Activated CD8-positive, alpha-beta memory T cell treated with anti-CD3 and anti-CD28 coated beads, Interleukin-2, amount 50 U/mL, for 1 hour (primary cell): ENCODE data around the gene ADCYAP1R1.

ENCODE experiments used
- DNase-seq: peaks from one replicate; pipeline ENCODE4 v3.0.0-alpha.2; 2020; ENCODE audit errors: extremely low read depth

The ADCYAP1R1 gene

DNA sequence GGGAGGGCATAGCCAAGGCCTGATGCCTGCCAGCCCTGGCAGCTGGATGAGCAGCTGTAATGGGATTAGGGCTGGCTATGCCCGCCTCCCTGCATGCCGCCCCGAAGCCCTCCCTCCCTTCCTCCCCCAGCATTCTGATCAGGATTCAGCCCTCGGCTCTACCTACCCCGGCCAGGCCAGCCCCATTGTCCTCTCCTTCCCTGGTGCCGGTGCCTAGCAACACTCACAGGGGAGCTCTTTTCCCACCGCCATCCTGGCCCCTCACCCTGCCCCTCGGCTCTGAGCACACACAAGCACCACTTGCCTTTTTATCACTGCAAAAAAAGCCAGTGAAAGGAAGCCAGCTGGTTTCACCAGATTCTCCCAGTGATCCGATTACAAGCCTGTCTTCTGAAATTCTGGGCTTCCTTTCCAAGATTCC, 9.0 kb upstream of the ADCYAP1R1 start:
- DNase-seq = no peak

DNA sequence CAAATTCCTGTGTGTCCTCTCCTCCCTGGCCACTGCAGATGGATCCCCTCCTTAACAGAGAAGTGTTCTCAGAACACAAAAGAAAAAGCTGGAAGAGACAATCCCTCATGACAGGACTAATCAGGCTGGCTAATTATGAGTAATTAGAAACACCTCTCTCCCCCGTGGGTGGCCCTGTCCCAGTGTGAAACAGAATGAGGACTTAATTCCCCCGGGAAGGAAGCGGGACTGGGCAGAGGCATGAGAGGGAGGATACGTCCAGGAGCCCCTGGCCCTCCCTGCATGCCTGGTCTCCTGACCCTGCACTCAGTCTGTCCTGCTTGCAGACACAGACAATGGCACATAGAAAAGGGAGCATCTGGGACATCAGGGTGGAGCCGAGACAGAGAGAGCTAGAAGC, 7.6 kb upstream of the ADCYAP1R1 start:
- DNase-seq = no peak

DNA sequence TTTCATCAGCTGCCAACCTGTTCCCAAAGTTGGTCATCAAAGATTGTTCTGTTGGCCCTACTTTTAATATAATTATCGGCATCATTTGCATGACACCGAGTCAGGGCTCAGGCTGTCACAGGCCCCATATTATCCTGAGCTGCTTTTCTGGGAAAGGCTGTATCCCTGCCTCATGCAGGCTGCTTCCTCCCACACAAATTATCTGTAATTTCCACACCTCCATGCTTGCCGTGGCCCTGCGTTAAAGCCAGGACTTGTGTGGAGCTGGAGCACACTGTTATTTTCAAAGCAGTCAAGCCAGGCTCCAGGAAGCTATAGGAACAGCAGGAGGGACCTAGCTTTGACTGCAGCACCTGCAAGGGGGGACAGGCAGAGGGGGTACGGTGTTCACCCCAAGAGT, 5.4 kb upstream of the ADCYAP1R1 start:
- no peak for DNase-seq

DNA sequence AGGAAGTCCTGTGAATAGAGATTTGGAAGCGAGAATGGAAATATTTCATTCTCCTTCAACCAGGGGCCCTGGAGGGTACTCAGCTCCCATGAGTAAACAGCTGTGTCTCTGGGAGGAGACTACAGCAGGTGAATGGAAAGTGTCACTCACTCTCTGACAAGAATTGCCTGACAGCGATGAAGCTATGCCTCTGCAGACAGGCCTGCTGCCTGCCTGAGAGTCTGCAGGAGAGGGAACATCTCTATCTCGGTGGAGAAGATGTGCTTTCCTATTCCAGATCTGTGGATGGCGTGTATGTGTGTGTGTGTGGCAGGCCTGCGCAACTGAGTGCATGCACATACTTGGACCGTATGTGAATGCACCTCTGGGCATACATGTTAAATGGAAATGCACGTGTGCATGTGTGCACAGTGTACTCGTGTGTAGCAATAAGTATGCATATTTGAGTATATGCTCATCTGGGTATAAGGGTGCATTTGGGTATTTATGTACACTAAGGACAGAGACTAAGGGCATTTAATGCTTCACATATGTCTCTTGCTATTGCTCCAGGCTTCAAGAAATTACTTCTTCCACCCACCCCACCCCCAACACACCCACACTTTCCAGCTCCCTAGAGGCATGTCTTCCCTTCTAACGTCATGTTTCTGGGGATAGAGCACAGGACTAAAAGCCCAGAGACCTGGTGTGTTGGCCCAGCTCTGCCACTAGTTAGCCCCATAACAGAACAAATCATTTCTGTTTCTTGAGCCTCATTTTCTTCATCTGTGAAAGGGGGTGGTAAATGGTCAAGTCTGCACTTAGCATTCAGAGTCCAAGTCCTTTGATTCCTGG, 4.6 kb upstream of the ADCYAP1R1 start:
- DNase-seq = no peak

DNA sequence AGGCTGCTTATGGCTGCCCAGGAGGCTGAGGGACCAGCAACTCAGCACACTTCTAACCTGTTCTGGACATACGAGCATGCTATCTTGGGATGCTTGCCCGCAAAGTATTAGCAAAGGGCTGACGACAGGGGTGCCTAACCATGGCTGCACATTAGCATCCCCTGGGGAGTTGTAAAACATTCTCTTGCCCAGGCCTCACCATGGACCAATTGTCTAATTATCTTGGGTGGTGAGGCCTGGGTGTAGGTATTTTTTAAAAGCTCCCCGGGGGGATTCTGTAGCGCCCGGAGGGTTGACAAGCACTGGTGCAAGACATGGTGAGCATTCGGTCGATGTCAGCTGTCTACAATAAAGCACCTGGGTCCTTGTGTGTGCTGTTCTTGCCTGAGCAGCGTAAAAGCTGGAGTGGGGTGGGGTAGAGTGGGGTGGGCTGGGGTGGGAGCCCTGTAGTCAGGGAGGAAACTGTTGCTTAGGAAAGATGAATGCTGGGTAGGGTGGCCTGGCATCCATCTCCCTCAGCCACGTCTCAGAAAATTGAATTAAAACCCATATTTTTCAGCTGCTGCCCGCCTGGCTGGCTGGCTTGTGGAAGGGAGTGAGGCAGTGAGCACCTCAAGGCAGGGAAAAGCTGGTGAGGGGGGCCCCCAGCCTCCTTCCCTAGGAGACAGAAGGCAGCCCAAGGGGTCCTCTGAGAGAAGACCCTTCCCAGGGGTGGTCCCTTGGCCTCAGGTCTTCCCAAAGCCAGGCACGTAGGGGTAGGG, 2.9 kb upstream of the ADCYAP1R1 start:
- no peak for DNase-seq

DNA sequence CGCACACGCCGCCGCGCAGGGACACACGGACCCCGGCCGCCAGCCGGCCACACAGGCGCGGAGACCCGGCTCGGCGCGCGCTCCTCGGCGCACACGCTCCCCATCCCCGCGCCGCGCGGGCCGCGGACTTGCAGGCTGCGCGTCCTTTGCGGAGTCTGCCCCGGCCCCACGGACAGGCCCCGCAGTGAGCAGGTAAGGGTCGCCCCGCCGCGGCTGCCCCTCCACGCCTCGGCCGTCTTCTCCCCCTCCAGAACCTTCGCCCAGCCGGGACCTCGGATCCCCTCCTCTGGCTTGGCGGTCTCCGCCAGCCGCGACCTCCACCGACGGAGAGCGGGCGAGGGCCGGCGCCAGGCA, 356 bp downstream of the ADCYAP1R1 start:
- no peak for DNase-seq

DNA sequence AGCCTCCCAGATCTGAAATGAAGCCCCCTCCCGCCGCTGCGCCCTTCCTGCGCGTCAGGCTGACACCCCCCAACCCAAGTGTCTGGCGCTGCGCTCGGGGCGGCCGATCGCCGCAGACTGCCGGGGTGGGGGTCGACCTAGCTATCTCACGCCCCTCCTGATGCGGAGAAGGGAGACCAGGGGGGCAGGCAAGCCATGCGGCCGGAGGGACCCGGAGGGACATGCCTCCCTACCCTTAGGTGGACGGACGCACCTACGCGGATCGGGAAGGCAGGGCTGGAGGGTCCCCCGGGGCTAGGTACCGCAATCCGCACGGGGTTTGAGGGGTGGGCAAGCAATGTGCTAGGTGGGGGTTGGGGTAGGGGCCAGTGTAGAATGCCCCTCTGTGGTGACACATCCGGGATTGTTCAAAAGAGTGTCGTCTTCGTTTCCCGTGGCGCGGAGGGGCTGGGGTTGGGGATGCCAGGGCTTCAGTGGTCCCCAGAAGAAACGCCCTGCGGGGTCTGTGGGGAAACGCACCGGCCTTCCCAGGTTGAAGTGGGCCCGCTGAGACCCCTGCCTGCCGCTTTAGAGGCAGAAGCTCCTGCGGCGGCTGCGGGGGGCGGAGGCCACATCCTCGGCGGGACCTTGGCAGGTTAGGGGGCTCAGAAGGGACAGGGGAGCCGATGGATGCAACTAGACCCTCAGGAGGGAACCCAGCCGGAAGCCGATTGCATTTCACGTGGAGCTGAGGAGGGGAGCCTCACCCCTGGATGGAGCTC, 913 bp downstream of the ADCYAP1R1 start:
- DNase-seq = no peak

DNA sequence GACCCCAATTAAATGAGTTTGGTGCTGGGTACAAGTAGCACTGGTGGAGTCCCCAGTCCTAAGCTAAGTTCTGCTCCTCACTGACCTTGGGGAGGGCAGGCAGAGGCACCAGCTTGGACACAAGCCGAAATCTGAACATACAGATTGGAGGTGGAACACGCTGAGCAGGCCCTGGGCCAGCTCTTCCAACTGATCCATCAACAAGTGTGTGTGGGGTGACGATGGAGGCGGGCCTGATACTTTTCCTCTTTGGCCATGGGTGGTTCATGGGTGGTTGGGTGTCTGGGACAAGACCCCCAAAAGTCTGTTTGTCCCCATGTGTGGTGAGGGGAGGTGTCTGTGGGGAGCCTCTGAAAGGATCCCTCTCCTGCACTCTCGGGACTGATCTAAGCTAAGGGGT, 1.9 kb downstream of the ADCYAP1R1 start:
- no peak for DNase-seq

DNA sequence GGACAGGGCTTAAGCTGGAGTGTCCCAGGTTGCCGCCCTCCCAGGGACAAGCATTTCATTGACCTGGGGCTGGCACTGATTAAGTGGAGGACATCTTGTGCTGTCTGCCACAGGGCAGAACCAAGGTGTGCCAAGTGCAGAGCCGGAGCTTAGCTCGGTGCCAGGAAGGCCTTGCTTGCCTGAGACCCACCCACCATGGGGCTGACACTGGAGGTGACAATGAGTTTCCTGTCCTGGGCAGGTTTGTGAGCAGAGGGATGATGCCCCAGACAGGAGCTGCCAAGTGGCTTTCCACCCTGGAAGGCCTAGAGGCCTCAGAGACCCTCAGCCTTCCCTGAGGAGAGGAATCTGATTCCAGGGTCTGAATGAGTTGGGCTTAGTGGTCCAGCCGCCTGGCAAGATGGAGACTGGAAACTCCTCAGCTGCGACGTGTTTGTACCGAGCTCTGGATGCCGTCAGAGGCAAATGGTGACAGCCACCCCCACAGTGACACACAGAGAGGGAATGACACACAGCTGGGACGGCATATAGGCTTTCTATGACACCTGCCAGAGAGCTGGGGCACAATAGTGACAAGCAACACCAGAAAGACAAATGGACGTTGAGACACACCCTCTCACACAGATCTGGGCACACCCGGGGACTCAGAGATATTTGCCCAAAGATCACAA, 2.6 kb downstream of the ADCYAP1R1 start:
- DNase-seq = no peak

DNA sequence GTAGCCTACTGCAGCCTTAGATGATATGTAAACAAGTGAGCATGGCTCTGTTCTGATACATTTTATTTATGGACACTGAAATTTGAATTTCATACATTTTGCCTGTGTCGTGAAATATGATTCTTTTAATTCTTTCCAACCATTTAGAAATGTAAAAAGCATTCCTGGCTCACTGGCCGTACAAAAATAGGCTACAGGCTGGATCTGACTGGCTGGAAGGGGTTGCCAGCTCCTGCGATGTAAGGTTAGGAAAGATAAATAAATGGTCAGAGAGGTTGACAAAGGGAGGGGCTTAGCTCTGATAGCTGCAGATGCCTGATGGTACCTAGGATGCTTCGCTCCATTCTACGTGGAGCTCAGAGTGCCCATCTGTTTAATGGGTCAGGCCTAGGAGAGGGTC, 3.4 kb downstream of the ADCYAP1R1 start:
- DNase-seq = no peak

DNA sequence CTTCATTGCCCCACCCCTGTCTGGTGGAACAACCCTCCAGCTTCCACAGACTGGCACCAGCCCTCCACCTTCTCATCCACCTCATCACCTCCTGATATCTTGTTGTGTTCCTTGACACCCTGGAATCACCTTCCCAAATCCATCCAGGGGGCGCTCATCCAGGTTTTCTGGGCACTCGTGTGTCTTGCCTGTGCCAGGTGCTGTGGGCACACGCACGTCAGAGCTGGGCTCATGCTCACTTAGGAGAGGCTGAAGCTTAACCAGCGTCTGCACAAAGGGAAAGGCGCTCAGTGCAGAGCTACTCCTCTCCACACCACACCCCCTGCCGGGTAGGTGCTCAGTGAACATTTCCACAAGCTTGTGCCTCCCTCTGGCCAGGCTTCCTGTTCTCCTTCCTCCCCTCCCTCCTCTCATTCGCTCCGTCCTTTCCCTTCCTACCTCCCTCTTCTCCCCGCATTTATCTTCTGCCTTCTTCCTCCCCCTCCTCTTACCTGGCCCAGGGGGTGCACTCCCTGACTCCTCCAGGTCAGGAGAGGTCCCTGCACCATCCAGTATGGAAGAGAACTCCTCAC, 4.8 kb downstream of the ADCYAP1R1 start:
- no peak for DNase-seq

DNA sequence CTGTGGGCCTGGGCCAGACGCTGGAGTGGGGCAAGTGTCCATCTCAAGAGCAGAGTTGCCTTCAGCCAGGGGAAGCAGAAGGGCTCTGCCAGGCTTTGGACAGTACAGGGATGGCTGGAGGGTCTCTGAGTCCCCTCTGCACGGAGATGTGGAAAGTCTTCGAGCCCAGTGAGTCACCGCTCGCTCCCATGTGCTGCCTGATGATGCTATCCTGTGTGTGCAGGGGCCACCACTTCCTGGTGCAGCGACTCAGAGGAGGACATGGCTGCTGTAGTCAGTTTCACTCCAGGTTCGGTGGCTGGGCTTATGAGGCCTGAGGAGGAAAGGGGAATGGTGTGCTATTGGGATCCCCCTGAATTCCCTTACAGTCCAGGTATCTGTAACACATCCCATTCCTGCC, 6.0 kb downstream of the ADCYAP1R1 start:
- no peak for DNase-seq

DNA sequence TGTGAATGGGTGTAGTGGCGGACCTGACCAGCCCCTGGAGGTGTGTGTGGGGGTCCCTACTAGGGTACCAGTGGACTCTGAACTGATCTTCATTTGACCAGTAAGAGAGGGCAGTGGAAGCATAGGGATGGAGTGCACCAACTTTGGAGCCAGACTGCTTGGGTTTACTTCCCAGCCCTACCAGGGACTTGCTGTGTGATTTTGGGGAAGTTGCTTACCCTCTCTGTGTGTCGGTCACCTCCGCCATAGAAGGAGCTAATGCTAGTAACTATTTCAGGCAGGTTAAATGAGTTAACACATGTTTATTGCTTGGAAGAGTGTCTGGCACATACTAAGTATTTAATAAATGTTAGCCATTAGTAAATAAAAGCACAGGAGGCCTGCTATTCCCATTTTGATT, 6.6 kb downstream of the ADCYAP1R1 start:
- no peak for DNase-seq

DNA sequence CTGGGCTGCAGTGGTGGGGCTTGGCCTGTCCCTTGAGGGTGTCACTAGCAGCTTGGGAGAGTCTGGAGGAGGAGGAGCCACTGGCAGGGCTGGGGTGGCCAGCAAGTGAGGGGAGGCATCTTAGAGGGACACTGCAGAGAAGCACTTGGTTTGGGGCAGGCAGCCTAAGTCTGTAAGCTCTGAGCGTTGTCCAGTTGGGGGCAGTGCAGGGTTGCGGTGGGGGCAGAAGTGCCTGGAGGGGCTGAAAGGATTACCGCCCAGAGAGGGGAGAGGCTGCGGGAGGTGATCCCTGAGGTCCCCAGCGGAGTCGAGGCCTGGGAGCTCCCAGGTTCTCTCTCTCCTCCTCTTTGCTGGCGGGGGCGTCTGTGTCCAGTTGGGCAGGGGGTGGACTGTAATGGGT, 7.4 kb downstream of the ADCYAP1R1 start:
- DNase-seq = no peak

DNA sequence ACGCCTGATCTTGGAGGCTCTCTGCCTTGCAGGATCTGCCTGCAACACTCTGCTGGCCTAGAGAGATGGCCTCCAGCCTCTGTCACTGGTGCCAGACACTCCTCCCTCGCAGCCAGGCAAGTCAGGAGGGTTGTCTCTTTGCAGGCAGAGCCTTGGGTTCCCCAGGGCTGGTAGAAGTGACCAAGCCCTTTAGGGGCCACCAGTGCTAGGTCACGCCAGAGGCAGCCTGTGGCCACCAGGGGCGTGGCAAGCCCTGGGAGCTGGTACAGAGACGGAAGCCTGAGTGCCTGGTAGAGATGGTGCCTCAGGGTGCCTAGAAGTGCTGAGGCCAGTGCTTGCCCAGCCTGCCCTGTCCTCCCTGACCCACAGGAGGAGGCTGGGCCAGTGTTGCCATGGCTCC, 9.1 kb downstream of the ADCYAP1R1 start:
- DNase-seq = no peak

DNA sequence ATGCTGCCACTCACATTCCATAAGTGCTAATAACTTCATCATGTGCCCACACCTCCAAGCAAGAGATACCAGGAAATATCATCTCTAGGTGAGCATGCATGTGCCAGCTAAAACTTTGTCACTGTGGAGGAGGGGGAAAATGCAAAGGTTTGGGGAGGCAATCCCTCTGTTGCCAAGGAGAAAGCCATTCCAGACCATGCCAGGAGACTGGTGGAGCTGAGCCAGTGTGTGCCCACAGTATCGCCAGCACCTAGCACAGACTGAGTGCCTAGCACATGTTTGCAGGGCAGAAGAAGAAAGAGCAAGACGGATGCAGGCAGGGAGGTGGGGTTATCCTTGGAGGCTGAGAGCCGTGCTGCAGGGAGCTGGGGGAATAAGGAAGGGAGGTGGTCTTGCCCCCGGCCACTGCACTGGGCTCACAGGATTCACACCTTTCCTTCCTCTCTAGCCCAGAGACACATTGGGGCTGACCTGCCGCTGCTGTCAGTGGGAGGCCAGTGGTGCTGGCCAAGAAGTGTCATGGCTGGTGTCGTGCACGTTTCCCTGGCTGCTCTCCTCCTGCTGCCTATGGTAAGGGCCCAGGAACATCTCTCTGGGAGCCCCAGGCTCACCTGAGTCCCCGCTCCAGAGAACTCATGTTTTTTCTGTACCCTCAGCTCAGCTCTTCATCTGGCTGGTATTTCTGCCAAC, 10.8 kb downstream of the ADCYAP1R1 start:
- DNase-seq = no peak

DNA sequence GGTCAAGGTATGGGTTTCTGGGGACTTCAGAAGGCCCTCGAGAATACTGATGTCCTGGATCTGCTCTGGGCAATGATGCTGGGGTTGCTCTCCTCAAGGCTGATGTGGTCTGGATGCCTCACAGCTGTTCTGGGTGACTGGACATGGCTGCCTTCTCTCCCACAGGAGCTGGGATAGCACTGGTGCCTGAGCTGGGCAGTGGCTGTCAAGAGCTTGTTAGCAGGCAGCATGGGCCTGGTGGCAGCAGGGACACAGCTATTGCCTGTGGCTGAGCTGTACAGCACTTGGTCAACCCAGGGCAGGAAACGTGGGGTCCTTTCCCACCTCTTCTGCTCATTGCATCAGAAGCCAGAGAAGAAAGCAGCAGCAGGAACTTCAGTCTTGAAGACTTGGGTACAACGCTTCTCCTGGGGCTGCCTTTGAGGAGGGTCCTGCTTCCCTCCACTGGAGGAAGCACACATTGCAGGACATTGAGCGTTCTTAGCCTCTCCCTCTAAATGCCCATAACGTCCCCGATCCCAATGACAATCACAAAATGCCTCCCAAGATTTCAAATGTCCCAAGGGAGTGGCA, 13.0 kb downstream of the ADCYAP1R1 start:
- no peak for DNase-seq

DNA sequence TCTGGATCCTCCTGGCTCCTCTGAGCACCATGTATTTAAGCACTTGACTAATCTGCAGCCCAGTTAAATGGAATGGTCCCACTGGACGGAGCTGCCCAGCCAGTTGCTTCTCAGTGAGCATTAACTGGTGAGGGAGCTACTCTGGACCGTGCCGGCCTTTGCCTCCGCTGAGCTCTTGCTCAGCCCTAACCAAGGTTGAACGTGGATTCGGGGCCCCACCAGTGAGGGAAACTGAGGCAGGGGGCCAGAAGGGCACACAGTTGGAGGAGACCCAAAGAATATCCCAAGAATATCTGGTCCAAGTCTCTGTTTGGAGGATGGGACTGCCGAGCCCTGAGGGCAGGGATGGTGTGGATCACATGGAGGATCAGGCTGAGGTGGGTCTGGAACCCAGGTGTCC, 13.7 kb downstream of the ADCYAP1R1 start:
- DNase-seq = no peak

DNA sequence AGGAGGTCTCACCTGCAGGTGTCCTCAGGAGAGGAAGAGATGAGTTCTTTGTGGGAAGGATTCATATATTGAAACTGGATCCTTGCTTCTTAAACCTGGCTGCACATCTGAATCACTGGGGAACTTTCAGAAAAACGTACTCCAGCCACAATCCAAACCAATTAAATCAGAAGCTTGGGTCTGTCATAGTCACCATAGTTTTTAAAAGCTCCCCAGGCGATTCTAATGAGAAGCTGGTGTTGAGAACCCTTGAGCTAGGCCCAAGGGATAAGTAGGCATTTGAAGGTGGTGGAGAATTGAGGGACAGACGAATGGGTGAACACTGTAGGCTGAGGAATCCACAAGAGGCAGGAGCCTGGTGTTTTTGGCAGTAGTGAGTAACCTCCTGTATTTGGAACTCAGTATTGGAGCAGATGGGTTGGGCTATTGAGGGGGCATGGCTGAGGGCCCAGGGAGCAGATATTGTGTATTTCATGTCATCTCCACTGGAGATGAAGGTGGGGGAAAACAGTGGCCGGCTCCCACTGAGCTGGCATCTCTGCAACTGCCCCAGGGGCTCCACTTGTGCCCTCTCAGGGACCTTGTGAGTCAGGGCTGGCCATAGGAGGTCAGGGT, 14.5 kb downstream of the ADCYAP1R1 start:
- DNase-seq = no peak

DNA sequence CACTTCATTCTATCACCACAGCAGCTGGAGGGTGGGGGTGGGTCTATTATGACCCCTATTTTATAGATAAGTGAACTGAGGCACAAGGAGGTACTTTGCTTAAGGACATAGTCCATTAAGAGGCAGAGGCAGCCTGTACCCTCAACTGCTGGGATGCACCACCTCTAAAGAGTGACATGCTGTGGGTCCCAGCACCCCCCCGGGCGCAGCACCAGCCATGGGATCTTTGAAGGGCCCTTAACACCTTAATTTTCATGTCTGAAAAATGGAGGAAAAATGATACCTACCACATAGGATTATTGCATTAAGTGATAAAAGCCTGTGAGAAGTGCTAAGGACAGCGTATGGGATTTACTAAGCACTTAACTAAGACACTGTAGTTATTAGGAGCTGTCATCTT, 15.4 kb downstream of the ADCYAP1R1 start:
- no peak for DNase-seq
